ENCODE measurements around the gene ZNF800. TPM values are rescaled to one million over a fixed set of nuclear protein-coding genes. Genes with fewer than 3 reads are reported as not detected.
A peak's percentile ranks its signal among the peaks of the same experiment; 100 is the strongest.

Gene ZNF800
- total and polyA plus RNA-seq, 5 experiments from 2014 or later, result 50.0 to 85.7 (median 61.3) TPM

DNA sequence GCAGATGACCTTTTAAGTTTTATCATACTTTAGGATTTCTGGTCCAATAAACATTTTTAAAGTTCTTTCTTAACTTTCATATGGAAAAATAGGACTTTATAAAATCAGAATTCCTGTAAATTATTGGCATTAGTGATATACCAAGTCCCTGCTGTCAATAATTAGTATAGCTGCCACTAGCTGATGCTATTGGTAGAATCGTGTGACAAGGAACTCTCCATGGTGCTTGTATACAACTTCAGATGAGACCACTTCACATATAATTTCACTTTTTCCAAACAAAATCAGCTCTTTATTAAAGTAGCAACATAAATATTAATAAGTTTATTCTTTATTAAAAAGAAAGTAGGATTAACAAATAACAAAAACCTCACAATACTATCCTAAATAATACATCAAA lies 49.9 kb downstream of the ZNF800 start:
- peaks cover 7 to 17% (median 12%) of the 10 kb centered on the region in 4 donors for H3K4me1 Mint-ChIP-seq
- H3K4me3 Mint-ChIP-seq, result no peak overlapping the region
- H3K27me3 Mint-ChIP-seq, result peaks cover 2 to 17% (median 4%) of the 10 kb centered on the region in 5 donors
- peaks cover 0 to 8% (median 2%) of the 10 kb centered on the region in 9 donors for H3K9me3 Mint-ChIP-seq
- peaks cover 0 to 4% (median 0%) of the 10 kb centered on the region in 3 donors for H3K36me3 Mint-ChIP-seq
- DNase-seq, result no peak
- POLR2A ChIA-PET, result no interaction called here
- no peak overlapping the region for H3K27ac Mint-ChIP-seq
- ATAC-seq, result no peak

DNA sequence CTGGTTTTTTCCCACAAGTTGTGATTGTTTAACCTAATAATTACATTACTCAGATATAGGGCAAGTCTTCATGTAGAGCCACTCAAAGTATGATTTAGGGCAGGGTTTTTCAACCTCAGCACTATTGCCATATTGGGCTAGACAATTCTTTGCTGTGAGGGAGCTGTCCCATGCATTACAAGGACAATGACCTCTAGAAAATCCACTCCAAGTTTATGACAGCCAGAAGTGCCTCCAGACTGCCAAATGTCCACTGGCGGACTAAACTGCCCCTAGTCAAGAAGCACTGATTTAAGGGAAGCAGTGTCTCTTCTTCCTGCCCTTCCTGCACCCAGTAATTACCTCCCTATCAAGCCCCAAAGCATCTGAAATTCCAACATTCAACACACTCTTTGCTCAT lies 54.4 kb downstream of the ZNF800 start:
- Mint-ChIP-seq H3K27ac (no peak overlapping the region), H3K9me3 (peaks cover 0 to 8% (median 2%) of the 10 kb centered on the region in 9 donors), H3K27me3 (peaks cover 8 to 50% (median 26%) of the 10 kb centered on the region in 5 donors), H3K4me1 (peaks cover 0 to 3% (median 0%) of the 10 kb centered on the region in 4 donors), H3K36me3 (peaks cover 0 to 4% (median 0%) of the 10 kb centered on the region in 3 donors), H3K4me3 (no peak overlapping the region)
- DNase-seq, result no peak
- POLR2A ChIA-PET, result no interaction called here
- no peak for ATAC-seq

DNA sequence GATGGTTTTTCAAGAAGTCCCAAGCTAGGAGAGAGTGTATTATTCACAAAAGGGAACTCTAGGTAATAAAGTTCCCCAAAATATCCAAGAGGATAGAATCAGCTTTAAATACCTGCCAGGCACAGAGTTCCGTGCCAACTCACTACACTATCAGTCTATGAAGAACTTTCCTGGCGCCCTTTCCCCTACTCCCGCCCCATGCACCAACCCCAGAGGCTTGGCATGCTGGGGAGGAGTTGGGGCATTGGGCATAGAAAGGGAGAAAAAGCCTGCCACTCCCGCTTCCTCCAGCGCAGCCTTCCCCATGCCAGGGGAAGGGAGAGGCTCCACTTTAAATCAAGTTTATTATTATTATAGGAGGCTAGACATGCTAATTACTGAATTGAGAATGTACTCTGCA lies 54.9 kb downstream of the ZNF800 start:
- POLR2A ChIA-PET, result no interaction called here
- ATAC-seq, result no peak
- Mint-ChIP-seq H3K36me3 (peaks cover 0 to 4% (median 0%) of the 10 kb centered on the region in 3 donors), H3K4me3 (no peak overlapping the region), H3K27ac (no peak overlapping the region), H3K4me1 (peaks cover 0 to 3% (median 0%) of the 10 kb centered on the region in 4 donors), H3K27me3 (peaks cover 8 to 50% (median 26%) of the 10 kb centered on the region in 5 donors), H3K9me3 (peaks cover 0 to 8% (median 2%) of the 10 kb centered on the region in 9 donors)
- DNase-seq, result no peak

DNA sequence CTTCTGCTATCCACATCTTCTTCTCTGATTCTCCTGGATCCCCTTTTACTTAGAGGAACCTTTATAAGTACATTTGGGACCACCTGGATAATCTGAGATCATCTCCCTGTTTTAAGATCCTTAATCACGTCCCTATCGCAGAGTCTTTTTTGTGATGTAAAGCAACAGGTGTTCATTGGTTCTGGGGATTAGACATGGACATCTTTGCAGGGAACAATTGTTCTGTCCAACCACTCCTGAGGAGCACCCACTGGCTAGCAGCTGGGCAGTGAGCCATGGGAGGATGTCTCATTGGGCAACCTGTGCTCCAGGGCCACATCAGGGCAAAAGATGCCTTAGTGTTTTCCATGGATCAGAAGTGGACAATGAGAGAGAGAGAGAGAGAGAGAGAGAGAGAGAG lies 56.0 kb downstream of the ZNF800 start:
- Mint-ChIP-seq H3K27ac (no peak overlapping the region), H3K4me3 (no peak overlapping the region), H3K4me1 (peaks cover 0 to 3% (median 0%) of the 10 kb centered on the region in 4 donors), H3K27me3 (peaks cover 9 to 50% (median 28%) of the 10 kb centered on the region in 5 donors), H3K9me3 (peaks cover 0 to 2% (median 0%) of the 10 kb centered on the region in 9 donors), H3K36me3 (peaks cover 0 to 2% (median 0%) of the 10 kb centered on the region in 3 donors)
- POLR2A ChIA-PET, result no interaction called here
- ATAC-seq (no peak), DNase-seq (no peak)

DNA sequence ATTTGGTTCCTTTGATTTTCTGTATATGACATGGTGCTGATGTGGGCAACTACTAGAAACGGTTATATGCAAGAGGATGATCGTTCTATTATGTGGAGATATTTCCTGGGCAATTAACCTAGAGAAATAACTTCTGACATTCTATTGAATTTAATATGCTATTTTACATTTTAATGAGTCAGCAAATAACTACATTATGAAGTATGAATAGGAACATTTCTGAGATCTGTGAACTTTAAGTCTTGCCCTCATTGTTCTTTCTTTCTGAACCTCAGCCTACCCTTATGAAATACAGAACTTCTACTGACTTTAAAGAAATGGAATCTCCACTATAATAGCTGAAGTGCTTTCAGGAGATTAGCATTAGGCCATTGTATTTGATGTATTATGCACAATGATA lies 59.6 kb downstream of the ZNF800 start:
- DNase-seq, result no peak
- no peaks in the 10 kb centered on the region for H3K9me3 Mint-ChIP-seq
- H3K36me3 Mint-ChIP-seq, result peaks cover 0 to 2% (median 0%) of the 10 kb centered on the region in 3 donors
- H3K27ac Mint-ChIP-seq, result no peak overlapping the region
- no peak overlapping the region for H3K4me3 Mint-ChIP-seq
- POLR2A ChIA-PET, result no interaction called here
- no peak for ATAC-seq
- H3K4me1 Mint-ChIP-seq, result peaks cover 0 to 3% (median 0%) of the 10 kb centered on the region in 4 donors
- H3K27me3 Mint-ChIP-seq, result peaks cover 11 to 49% (median 25%) of the 10 kb centered on the region in 5 donors

DNA sequence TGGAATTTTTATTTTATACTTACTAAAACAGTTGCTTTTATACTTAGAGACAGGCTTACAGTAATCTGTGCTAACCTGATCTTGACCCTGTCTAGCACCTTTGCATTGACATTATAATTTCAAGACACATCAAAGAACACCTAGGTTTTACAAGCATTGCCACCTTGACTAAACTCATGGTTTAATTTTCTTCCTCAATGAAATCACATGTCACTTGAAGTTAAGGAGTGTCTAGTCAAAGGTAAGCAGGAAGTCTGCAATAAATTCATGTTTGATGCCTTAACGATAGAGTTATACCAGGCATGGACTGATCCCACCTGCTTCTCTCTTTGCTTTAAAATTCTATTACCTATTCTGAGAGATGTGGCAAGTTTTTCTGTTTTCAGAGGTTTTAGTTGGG lies 62.4 kb downstream of the ZNF800 start:
- Mint-ChIP-seq H3K4me3 (no peak overlapping the region), H3K9me3 (no peaks in the 10 kb centered on the region), H3K27ac (no peak overlapping the region), H3K27me3 (peaks cover 11 to 44% (median 18%) of the 10 kb centered on the region in 5 donors), H3K4me1 (no peaks in the 10 kb centered on the region), H3K36me3 (peaks cover 0 to 2% (median 0%) of the 10 kb centered on the region in 3 donors)
- POLR2A ChIA-PET, result no interaction called here
- DNase-seq (no peak), ATAC-seq (no peak)

DNA sequence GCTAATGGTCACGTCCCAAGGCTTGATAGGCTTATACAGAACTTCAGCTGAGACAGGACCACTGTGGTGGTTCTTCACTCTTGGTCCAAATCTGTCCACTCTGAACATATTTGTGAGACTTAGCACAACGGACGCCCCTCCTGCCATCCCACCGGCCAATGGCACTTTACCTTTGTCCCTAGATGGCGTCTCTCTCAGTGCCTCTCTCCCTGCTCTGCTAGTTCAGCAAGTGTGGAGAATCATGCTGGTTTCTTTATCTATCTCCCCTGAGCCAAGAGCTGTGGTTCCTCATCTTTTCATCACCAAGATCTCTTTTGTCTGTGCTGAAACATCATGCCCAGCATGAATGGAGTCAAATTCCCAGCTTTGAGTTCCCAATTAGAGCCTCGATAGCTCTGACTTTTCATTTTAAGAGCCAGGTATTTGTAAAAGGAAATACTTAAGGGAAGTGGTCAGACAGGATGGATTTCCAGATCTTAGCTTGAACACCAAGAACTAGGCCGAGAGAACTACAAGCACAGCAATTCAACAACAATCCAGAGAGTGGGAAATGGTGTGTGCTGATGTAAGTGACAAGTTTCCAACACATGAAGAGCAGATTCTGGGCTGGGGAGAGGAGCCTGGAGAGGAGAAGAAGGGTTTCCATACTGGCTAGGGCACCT lies 69.5 kb downstream of the ZNF800 start:
- Mint-ChIP-seq H3K4me3 (peak overlapping the region in 1 of 10 donors; percentile 10), H3K27ac (peak overlapping the region in 4 of 10 donors; percentile 2 to 56 (median 22)), H3K36me3 (no peaks in the 10 kb centered on the region), H3K27me3 (peaks cover 0 to 25% (median 5%) of the 10 kb centered on the region in 5 donors), H3K4me1 (peaks cover 9 to 19% (median 16%) of the 10 kb centered on the region in 4 donors), H3K9me3 (no peaks in the 10 kb centered on the region)
- DNase-seq (no peak), ATAC-seq (no peak)
- POLR2A ChIA-PET, result no interaction called here

DNA sequence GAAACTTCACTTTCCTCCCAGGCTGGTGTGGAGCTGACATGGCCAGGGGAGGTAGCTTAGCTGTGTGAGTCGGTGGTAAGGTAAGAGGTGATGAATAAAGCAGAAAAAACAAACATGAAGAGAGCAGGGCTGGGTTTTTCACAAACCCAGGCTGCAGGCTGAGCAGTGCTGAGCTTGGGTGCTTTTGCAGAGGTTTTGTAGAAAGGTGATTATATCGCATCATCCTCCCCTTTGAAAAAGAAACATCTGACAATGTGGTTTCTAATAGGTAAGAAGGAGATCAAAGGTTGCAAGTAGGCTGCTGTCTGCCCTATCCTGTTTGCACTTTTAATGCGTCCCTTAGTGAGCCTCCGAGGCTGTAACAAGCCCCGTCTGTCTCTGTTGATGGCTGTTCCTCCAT lies 70.2 kb downstream of the ZNF800 start:
- Mint-ChIP-seq H3K4me3 (peak overlapping the region in 5 of 10 donors; percentile 10 to 67 (median 38)), H3K4me1 (peaks cover 9 to 19% (median 16%) of the 10 kb centered on the region in 4 donors), H3K27ac (peak overlapping the region in 4 of 10 donors; percentile 53 to 74 (median 63)), H3K9me3 (no peaks in the 10 kb centered on the region), H3K27me3 (peaks cover 0 to 19% (median 4%) of the 10 kb centered on the region in 5 donors), H3K36me3 (no peaks in the 10 kb centered on the region)
- peak in 2 of 10 donors; percentile 14 to 23 for DNase-seq
- POLR2A ChIA-PET, result no interaction called here
- peak; percentile 47 to 85 for ATAC-seq

DNA sequence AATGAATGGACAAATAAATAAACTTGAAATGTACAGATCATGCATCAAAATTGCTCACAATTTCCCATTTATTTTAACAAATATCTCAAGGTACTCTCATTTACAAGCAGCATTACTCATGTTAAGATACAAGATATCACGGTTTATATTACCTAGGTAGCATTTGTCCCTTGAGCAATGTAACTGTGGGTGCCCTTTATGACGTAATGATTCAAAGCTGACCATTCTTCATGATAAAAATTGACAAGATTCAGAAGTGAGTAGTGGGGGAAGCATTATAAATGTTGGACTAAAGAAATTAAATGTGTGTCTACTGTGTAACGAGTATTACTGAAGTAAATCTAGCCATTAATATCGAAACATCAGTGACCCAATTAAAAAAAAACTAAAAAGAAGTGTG lies 71.5 kb downstream of the ZNF800 start:
- no peak for ATAC-seq

More for the DNA sequence above, 71.5 kb downstream of the ZNF800 start:
- H3K36me3 Mint-ChIP-seq, result no peaks in the 10 kb centered on the region
- peaks cover 0 to 10% (median 2%) of the 10 kb centered on the region in 9 donors for H3K9me3 Mint-ChIP-seq
- peaks cover 9 to 19% (median 16%) of the 10 kb centered on the region in 4 donors for H3K4me1 Mint-ChIP-seq
- H3K27me3 Mint-ChIP-seq, result peaks cover 3 to 21% (median 4%) of the 10 kb centered on the region in 5 donors
- no peak for DNase-seq
- POLR2A ChIA-PET, result no interaction called here
- H3K4me3 Mint-ChIP-seq, result no peak overlapping the region
- H3K27ac Mint-ChIP-seq, result no peak overlapping the region

Other genes with a start within 250 kb of the ZNF800 start
- not detected for gene GRM8, start 139.8 kb downstream of the ZNF800 start, total RNA-seq
- gene GRM8, start 139.8 kb downstream of the ZNF800 start, polyA plus RNA-seq, result not detected
- gene GCC1, start 192.9 kb upstream of the ZNF800 start, total RNA-seq, result 10 to 100 TPM; 20.8 to 23.5 TPM
- gene GCC1, start 192.9 kb upstream of the ZNF800 start, polyA plus RNA-seq, result 10 to 100 TPM in 1 of 3 donors, 1 to 10 TPM in 2; 7.9 to 14.5 (median 8.0) TPM
- 10 to 100 TPM; 77.0 to 79.3 TPM for gene ARF5, start 195.7 kb upstream of the ZNF800 start, total RNA-seq
- 100 to 1,000 TPM; 146 to 156 (median 152) TPM for gene ARF5, start 195.7 kb upstream of the ZNF800 start, polyA plus RNA-seq
- gene FSCN3, start 201.0 kb upstream of the ZNF800 start, total RNA-seq, result 1 to 10 TPM; 4.6 to 7.4 TPM
- gene FSCN3, start 201.0 kb upstream of the ZNF800 start, polyA plus RNA-seq, result under 1 TPM; 0.29 to 0.57 (median 0.48) TPM
- not detected for gene PAX4, start 225.4 kb upstream of the ZNF800 start, total RNA-seq
- gene PAX4, start 225.4 kb upstream of the ZNF800 start, polyA plus RNA-seq, result not detected

Measured in naive thymus-derived CD8-positive, alpha-beta T cell (primary cell).